Spinal cord (tissue), 10 donors: ENCODE results near the gene TBC1D10A. TPM values are rescaled to one million over a fixed set of nuclear protein-coding genes. Genes with fewer than 3 reads are reported as not detected.

ENCODE experiments used
- DNase-seq, 6 donors: peaks; one replicate each; pipeline versions ENCODE4 v3.0.0 to v3.0.0-alpha.2; 2013 to 2015; ENCODE audit warnings: low spot score in 6 of 6, low read depth in 4 of 6
- H3K27ac ChIP-seq: one replicate; pipeline ENCODE4 v1.5.1; 2013; ENCODE audit warnings: low read depth, low read length, control low read depth
- H3K27me3 ChIP-seq: one replicate; pipeline ENCODE4 v1.6.1; 2013; ENCODE audit warnings: low read length; ENCODE audit not compliant: control insufficient read depth, insufficient read depth
- H3K36me3 ChIP-seq: one replicate; pipeline ENCODE4 v1.6.1; 2013; ENCODE audit warnings: low read length; ENCODE audit not compliant: control insufficient read depth, insufficient read depth
- H3K4me1 ChIP-seq: one replicate; pipeline ENCODE4 v1.6.1; 2013; ENCODE audit warnings: low read length; ENCODE audit not compliant: control insufficient read depth, insufficient read depth
- H3K4me3 ChIP-seq: one replicate; pipeline ENCODE4 v1.5.1; 2013; ENCODE audit warnings: low read depth, low read length, control low read depth
- H3K9me3 ChIP-seq: one replicate; pipeline ENCODE4 v1.6.1; 2013; ENCODE audit warnings: low read length; ENCODE audit not compliant: control insufficient read depth, insufficient read depth
- WGBS: methylation state at CpG from one replicate; pipeline ENCODE4 v1.1.5; 2013; ENCODE audit warnings: missing lambda C conversion rate; ENCODE audit not compliant: insufficient coverage; 5-methylcytosine and 5-hydroxymethylcytosine counted together
- polyA plus RNA-seq, 2 donors: library from polyadenylated mRNA; unstranded; fragments of 120-200 nt; gene quantifications; one replicate each; pipeline ENCODE4 v1.2.1, GENCODE V29; 2013; ENCODE audit not compliant: insufficient read length in 2 of 2
- total RNA-seq, 2 donors: library from RNA; depleted of rRNA in 1 of 2; stranded (reverse); fragments of 120-200 nt in 1 of 2; fragments of >200 nt in 1 of 2; gene quantifications; one replicate each; pipeline versions ENCODE4 v1.2.3 to v1.2.4, GENCODE V29; 2013 to 2014
- donor health status: healthy.

The TBC1D10A gene
- total and polyA plus RNA-seq, 4 donors: 9.1 to 24.5 (median 17.2) TPM

GRCh38 chr22:30335236-30335635 is 8.5 kb upstream of the TBC1D10A start:
- 100% methylated on average over 1 of the region's 1 CpG for WGBS
- no peak overlapping the region for H3K4me3 ChIP-seq
- no peaks in the 10 kb centered on the region for H3K9me3 ChIP-seq
- H3K27me3 ChIP-seq: no peaks in the 10 kb centered on the region
- DNase-seq: no peak
- H3K27ac ChIP-seq: no peak overlapping the region
- peaks cover 41% of the 10 kb centered on the region for H3K4me1 ChIP-seq
- peaks cover 88% of the 10 kb centered on the region for H3K36me3 ChIP-seq

DNA sequence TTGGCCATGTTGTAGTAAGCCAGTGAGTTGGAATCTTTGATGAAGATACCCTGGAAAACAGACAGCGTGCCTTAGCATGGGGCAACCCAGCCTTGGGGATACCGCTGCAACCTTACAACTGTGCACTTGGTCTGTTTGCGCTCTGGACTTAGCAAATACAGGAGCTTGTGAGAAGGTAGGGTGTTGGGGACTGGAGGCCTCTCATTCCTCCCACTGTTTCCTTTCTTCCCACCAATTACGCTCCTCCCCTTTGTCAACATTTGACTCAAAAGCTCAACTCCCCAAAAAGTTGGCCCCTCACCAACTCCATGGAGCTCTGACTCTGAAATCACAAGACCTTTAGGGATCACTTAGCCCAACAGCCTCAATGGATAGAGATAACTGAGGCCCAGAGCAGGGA is 7.9 kb upstream of the TBC1D10A start:
- no peak for DNase-seq
- peaks cover 88% of the 10 kb centered on the region for H3K36me3 ChIP-seq
- H3K4me3 ChIP-seq: no peak overlapping the region
- peaks cover 35% of the 10 kb centered on the region for H3K4me1 ChIP-seq
- no peaks in the 10 kb centered on the region for H3K27me3 ChIP-seq
- 100% methylated on average over 3 of the region's 4 CpGs for WGBS
- H3K27ac ChIP-seq: no peak overlapping the region
- no peaks in the 10 kb centered on the region for H3K9me3 ChIP-seq

GRCh38 chr22:30333707-30334087 is 7.0 kb upstream of the TBC1D10A start:
- H3K4me3 ChIP-seq: no peak overlapping the region
- H3K27ac ChIP-seq: no peak overlapping the region
- no peaks in the 10 kb centered on the region for H3K27me3 ChIP-seq
- H3K9me3 ChIP-seq: no peaks in the 10 kb centered on the region
- 100% methylated on average over 1 of the region's 3 CpGs for WGBS
- peaks cover 27% of the 10 kb centered on the region for H3K4me1 ChIP-seq
- DNase-seq: no peak
- H3K36me3 ChIP-seq: peaks cover 78% of the 10 kb centered on the region

GRCh38 chr22:30332994-30333706 is 6.4 kb upstream of the TBC1D10A start:
- H3K27ac ChIP-seq: no peak overlapping the region
- peaks cover 22% of the 10 kb centered on the region for H3K4me1 ChIP-seq
- WGBS: no CpG with 5 or more reads among the region's 2 CpGs
- no peak overlapping the region for H3K4me3 ChIP-seq
- H3K27me3 ChIP-seq: no peaks in the 10 kb centered on the region
- no peaks in the 10 kb centered on the region for H3K9me3 ChIP-seq
- peaks cover 73% of the 10 kb centered on the region for H3K36me3 ChIP-seq
- no peak for DNase-seq

DNA sequence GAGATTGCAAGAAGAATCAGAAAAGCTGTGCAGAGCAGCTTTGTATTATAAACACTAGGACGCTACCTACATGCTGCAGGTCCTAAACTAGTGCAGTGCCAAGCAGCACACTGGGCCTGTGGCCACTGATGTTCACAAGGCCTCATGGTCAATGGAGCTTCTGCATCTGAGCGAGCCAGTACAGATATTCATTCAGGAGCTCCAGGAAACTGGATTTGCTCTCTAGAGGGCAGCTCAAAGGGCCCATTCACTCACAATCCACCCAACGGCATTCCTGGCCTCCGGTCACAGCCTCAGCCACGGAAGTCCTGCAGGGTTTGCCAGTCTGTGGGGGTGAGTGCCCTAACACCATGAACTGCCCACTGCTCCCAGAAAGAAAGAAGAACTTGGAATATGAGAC is 5.8 kb upstream of the TBC1D10A start:
- WGBS: 79% methylated on average over 2 of the region's 5 CpGs
- peak in 1 of 6 donors; percentile 40 for DNase-seq
- no peak overlapping the region for H3K27ac ChIP-seq

DNA sequence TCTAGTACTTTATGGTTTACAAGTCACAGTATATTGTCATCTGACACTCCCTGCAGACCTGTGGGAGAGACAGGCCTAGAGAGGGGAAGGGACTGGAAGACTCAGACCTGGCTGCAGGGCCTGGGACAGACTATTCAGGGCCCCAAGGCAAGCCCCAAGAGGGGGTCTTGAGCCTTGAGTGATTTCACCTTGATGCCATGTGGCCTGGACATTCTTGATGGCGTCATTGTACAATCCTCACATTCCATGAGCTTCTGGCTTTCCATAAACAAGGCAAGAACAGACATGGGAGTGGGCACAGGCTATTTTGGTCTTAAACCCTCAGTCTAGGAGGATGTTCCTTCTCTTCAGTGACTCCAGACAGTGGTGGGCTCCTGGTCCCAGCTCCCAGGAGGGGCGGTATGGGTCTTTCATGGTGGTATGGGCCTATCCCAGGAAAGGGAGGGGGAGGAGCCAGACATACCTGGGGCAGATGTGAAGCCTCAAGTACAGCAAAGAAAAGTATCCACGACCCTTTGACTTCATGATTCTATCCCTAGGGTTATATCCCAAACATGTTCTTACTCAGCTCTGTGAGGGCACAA is 1.8 kb upstream of the TBC1D10A start:
- WGBS: 83% methylated on average over 1 of the region's 3 CpGs
- no peak for DNase-seq
- no peaks in the 10 kb centered on the region for H3K9me3 ChIP-seq

More for the DNA sequence above, 5.8 kb upstream of the TBC1D10A start:
- H3K27me3 ChIP-seq: no peaks in the 10 kb centered on the region
- peaks cover 67% of the 10 kb centered on the region for H3K36me3 ChIP-seq
- peaks cover 17% of the 10 kb centered on the region for H3K4me1 ChIP-seq
- H3K9me3 ChIP-seq: no peaks in the 10 kb centered on the region
- H3K4me3 ChIP-seq: no peak overlapping the region

DNA sequence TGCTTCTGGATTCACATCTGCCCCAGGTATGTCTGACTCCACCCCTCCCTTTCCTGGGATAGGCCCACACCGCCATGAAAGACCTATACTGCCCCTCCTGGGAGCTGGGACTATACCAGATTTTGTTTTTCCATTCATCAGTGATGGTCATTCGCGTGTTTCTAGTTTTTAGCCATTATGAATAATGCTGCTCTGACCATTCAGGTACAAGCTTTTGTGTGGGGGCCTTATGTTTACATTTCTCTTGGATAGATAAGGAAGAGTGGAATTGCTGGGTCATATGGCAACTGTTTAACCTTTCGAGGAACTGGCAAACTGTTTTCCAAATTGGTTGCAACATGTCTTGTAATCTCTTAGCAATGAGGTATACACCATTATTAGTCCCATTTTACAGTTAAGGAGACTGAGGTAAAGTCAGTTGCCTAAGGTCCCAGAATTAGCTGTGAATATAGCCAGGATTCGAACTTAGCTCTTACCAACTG is 1.2 kb upstream of the TBC1D10A start:
- no peak overlapping the region for H3K4me3 ChIP-seq
- WGBS: 53% methylated on average over 2 of the region's 5 CpGs

More for the DNA sequence above, 1.8 kb upstream of the TBC1D10A start:
- H3K27ac ChIP-seq: no peak overlapping the region
- H3K4me1 ChIP-seq: peaks cover 36% of the 10 kb centered on the region
- H3K36me3 ChIP-seq: peaks cover 32% of the 10 kb centered on the region
- no peak overlapping the region for H3K4me3 ChIP-seq
- H3K27me3 ChIP-seq: no peaks in the 10 kb centered on the region

GRCh38 chr22:30326255-30326705 is 461 bp downstream of the TBC1D10A start:
- no peak for DNase-seq
- peak overlapping the region; percentile 58 for H3K4me3 ChIP-seq

More for the DNA sequence above, 1.2 kb upstream of the TBC1D10A start:
- H3K9me3 ChIP-seq: no peaks in the 10 kb centered on the region
- no peaks in the 10 kb centered on the region for H3K27me3 ChIP-seq
- no peak overlapping the region for H3K27ac ChIP-seq
- H3K4me1 ChIP-seq: peaks cover 33% of the 10 kb centered on the region
- DNase-seq: no peak
- peaks cover 27% of the 10 kb centered on the region for H3K36me3 ChIP-seq

GRCh38 chr22:30325724-30326254 is 952 bp downstream of the TBC1D10A start:
- Histone ChIP-seq H3K36me3 (peaks cover 10% of the 10 kb centered on the region), H3K4me1 (peaks cover 32% of the 10 kb centered on the region), H3K4me3 (peak overlapping the region; percentile 58), H3K27me3 (no peaks in the 10 kb centered on the region), H3K27ac (no peak overlapping the region), H3K9me3 (no peaks in the 10 kb centered on the region)
- DNase-seq: no peak
- WGBS: 41% methylated on average over 10 of the region's 14 CpGs

More at GRCh38 chr22:30326255-30326705, 461 bp downstream of the TBC1D10A start:
- peak overlapping the region; percentile 64 for H3K27ac ChIP-seq
- H3K27me3 ChIP-seq: no peaks in the 10 kb centered on the region
- H3K4me1 ChIP-seq: peaks cover 31% of the 10 kb centered on the region
- WGBS: under 1% methylated on average over 29 of the region's 34 CpGs
- H3K9me3 ChIP-seq: no peaks in the 10 kb centered on the region
- H3K36me3 ChIP-seq: peaks cover 15% of the 10 kb centered on the region
